IPS-NIHi11 (cell line): ENCODE results near the gene OSBPL5.
"Not testable (repeated sequence)": the region's sequence is repeated elsewhere in the genome, so short reads cannot be mapped to it uniquely, and the experiment has no call there.

Source experiments
- DNase-seq: peaks from one replicate; pipeline ENCODE4 v3.0.0; 2012; ENCODE audit warnings: mixed read lengths, low spot score

OSBPL5 gene

GRCh38 chr11:3120071-3120792 lies 44.9 kb downstream of the OSBPL5 start:
- DNase-seq: no peak

GRCh38 chr11:3119141-3119821 lies 45.8 kb downstream of the OSBPL5 start:
- no peak for DNase-seq

- DNase-seq: no peak
These were observed 49.8 kb downstream of the OSBPL5 start for GRCh38 chr11:3115321-3115720.

DNA sequence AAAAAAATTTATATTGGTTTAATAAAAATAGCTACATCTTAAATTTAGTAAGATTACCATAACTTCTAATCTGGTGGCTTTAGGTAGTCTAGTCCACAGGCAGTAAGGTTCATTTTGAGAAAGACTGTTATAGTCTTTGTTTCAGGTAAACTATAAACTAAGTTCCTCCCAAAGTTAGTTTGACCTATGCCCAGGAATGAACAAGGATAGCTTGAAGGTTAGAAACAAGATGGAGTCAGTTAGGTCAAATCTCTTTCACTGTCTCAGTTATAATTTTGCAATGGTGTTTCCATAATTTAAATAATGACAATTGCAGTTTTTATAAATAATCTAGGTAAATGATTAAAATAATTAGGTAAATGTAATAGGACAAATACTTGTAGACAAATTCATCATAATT lies 51.4 kb downstream of the OSBPL5 start:
- DNase-seq: not testable (repeated sequence)

GRCh38 chr11:3111919-3112690 lies 53.0 kb downstream of the OSBPL5 start:
- DNase-seq: no peak

DNA sequence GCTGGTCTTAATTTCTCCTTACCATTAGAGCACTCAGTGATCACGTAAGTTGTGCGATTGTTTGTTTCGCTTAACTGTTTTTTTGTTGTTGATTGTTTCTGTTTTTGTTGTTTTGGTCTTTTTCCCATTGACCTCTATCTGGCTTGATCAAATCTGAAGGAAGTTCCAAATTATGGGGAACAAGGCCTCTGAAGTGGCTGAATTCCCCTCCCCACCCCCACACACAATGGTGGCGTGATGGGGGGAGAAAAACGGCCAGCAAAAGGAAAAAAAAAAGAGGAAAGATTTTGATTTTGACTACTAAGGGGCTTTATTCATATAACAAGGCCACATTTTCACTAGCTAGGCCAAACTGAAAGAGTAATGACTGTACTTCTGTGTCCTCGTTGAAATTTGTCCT lies 53.6 kb downstream of the OSBPL5 start:
- DNase-seq: no peak

GRCh38 chr11:3109921-3110706 lies 55.0 kb downstream of the OSBPL5 start:
- DNase-seq: peak; percentile 90

DNA sequence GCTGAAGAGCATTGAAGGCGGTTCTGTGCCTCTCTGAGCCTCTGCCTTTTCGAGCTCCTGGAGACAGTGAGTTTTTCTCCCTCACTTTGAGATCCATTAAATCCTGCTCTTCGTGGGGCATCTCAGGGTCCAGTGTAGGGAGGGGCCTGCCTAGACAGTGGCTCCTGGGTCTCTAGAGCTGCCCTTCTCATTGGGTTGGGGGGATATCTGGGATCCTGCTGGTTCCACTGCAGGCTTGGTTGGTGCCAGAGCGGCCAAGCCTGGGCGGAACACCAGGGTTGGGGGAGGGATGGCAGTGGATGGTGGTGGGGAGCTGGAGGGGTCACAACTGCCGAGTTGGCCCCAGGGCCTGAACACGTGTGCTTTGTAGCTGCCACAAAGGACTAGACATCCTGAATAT lies 55.7 kb downstream of the OSBPL5 start:
- DNase-seq: no peak

DNA sequence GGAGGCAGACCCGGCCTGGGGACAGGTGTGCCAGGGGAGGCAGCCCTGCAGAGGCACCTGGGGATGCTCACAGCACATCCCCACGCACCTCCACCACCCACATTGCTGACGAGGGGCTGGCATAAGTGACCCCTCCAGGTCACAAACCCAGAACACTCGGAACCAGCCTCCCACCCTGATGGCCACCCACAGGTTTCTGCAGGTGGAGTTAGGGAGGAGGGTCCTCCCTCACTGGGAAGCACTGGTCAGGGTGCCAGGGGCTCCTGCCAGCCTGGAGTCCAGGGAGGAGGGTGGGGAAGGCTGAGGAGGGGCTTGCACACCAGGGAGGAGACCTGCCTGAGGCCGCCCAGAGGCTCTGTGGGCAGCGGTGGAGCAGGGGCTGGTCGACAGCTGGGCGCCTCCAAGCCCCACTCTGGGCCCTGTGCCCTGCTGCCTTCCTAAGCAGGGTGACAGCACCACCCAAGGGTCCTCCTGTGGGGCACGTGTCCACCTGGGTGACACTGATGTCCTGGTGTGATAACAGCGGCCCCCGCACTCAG lies 56.9 kb downstream of the OSBPL5 start:
- no peak for DNase-seq

GRCh38 chr11:3107608-3108182 lies 57.4 kb downstream of the OSBPL5 start:
- peak; percentile 50 for DNase-seq

- DNase-seq: peak; percentile 52
These were observed 58.2 kb downstream of the OSBPL5 start for GRCh38 chr11:3106736-3107524.

GRCh38 chr11:3105791-3106735 lies 59.0 kb downstream of the OSBPL5 start:
- DNase-seq: peak; percentile 19

- peak; percentile 6 for DNase-seq
These were observed 59.9 kb downstream of the OSBPL5 start for GRCh38 chr11:3104961-3105790.

DNA sequence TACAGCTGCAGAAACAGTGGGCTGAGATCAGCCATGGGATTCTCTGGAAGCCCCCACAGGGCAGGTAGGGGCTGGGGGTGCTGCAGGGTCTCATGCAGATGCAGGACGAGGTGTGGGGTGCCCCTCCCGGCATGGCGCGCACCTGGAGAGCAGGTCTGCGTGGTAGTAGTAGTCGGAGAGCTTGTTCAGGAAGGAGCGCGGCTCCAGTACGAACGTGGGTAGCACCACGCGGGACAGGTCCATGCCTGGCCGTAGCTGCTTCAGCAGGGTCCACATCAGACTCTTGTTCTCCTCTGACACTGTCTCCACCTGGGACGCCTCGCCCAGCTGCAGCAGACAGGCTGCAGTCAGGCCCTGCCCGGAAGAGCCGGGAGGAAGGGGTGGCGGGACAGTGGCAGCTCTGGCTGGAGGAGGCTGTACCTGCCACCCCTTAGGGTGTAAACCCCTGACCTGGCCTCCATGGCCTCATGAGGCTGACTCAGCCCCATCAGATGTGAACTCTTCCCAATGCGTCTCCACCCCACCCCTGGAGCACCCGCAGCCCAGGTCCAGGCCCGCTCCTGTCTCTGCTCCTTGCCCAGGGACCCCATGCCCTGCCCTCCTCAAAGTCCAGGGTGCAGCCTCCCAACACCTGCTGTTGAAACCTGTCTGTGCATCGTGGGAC lies 60.9 kb downstream of the OSBPL5 start:
- peak; percentile 18 for DNase-seq

DNA sequence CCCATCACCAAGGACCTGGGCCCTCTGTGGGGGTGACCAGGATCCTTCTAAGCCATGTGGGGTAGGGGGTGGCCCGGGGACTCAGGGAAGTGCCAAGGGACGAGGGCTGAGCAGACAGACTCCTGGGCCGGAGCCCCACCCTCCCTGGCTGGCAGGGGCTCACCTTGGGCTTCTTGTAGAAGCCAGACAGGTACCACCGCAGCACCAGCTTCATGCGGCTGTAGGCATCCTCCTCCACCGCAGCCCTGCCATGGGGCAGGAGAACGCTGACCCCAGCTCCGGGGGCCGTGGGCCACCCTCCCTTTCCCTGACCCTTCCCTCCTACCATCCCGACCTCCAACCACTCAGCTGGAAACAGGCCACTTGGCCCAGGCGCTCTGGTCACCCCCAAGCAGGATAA lies 62.0 kb downstream of the OSBPL5 start:
- peak; percentile 4 for DNase-seq

- DNase-seq: peak; percentile 1
These were observed 62.5 kb downstream of the OSBPL5 start for GRCh38 chr11:3102641-3102921.

DNA sequence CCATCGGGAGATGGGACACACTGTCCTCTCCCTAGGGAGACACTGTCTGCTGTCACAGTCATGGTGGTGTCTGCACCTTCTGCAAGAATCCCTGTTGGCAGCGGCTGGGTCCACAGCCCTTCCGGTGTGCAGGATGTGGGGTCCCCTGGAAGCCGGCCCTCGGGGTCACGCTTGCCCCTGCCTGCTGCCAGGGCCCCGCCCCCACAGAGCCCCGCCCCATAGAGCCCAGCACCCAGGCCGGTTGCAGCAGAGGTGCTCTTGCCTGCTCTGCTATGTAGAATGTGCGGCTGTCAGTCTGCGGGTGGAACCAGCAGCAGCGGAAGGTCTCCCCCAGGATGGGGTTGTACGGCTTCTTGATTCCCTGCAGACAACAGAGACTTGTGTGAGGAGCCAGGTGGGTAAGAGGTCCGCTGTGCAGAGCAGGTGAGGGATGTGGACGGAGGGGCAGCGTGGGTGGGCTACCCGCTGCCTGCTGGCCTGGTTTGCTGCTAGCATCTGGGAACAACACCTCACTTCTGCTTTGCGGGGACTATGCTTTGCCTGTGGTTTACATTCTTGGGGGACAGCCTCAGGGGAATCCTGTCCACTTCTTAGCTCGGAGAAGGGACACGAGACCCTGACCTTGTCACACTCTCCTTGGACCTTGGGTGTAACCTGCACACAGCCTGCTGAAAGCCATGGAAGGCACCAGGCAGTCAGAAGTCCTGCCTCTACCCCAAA lies 63.0 kb downstream of the OSBPL5 start:
- DNase-seq: peak; percentile 44

DNA sequence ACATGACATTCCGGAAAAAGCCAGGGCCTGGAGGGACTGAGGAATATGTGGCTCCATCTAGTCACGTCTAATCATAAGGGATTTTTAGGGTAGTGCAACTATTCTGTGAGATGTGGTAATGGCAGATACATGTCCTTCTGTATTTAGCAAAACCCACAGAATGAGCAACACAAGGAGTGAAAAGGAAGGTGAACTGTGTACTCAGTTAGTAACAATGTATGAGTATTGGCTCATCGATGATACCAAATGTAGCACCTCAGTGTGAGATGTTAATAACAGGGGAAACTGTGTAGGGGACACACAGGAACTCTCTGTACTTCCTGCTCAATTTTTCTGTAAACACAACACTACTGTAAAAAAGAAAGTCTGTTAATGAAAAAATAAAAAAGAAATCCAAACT lies 65.9 kb downstream of the OSBPL5 start:
- no peak for DNase-seq
